AG04450 (cell line): ENCODE data around the gene DIP2C. TPM values are rescaled to one million over a fixed set of nuclear protein-coding genes. Genes with fewer than 3 reads are reported as not detected.

ENCODE experiments used
- CTCF ChIA-PET: fragments of 300-600, 350-600 bp; formaldehyde crosslinking; extraction: SDS; loops from one replicate; lab custom pipeline; 2022; ENCODE audit warnings: antibody characterized with exemption, inconsistent platforms; lab: Charles Lee
- POLR2A ChIA-PET: fragments of 350-600 bp; formaldehyde crosslinking; extraction: SDS; loops from one replicate; lab custom pipeline; 2021; ENCODE audit warnings: antibody characterized with exemption, inconsistent platforms; lab: Yijun Ruan, JAX
- DNase-seq: peaks from one replicate; pipeline ENCODE4 v3.0.0-alpha.2; 2011; ENCODE audit warnings: low read depth, low spot score
- H3K27ac ChIP-seq: one replicate; pipeline ENCODE4 v1.5.1; 2012; ENCODE audit warnings: low read depth, low read length, control low read depth
- H3K27me3 ChIP-seq: one replicate; pipeline ENCODE4 v1.6.0; 2012; ENCODE audit warnings: low read length; ENCODE audit not compliant: control insufficient read depth, insufficient read depth
- H3K4me3 ChIP-seq: 2 replicates; pipeline ENCODE4 v1.5.1; 2011; ENCODE audit warnings: mild to moderate bottlenecking, low read depth, low read length, control low read depth
- H3K9me3 ChIP-seq: 2 replicates; pipeline ENCODE4 v1.5.1; 2012; ENCODE audit warnings: low read length; ENCODE audit not compliant: control insufficient read depth, insufficient read depth
- polyA plus RNA-seq: library from polyadenylated mRNA; depleted of rRNA; stranded (reverse); fragments of >200 nt; gene quantifications from 2 replicates; pipeline ENCODE4 v1.2.3, GENCODE V29; 2011
- TF ChIP-seq, protein P1 (sequence below): IDR thresholded peaks from 2 replicates; pipeline ENCODE4 v1.5.1; 2011; ENCODE audit warnings: low read depth, low read length, control low read depth, inconsistent platforms

The DIP2C gene
- polyA plus RNA-seq, 1 experiment: 9.6 TPM

DNA sequence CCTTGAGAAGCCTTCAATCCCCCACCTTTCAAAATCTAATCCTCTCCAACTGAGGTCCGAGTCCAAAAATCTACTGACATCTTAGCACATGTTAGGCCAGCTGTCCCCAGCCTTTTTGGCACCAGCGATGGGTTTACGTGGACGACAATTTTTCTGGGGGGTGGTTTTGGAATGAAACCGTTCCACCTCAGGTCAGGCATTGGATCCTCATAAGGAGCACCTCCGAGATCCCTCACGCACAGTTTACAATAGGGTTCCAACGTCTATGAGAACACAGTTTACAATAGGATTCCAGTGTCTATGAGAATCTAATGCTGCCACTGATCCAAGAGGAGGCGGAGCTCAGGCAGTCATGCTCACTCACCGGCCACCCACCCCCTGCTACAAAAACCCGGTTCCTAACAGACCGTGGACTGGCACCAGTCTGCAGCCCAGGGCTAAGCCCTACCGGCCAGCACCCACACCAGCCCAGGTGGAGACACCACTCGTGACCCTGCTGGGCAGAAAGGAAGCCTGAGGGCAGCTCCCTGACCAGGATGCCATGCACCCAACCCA lies 107.6 kb downstream of the DIP2C start:
- H3K9me3 ChIP-seq: peaks cover 3% of the 10 kb centered on the region; the same call in 1 of the 2 replicates
- POLR2A ChIA-PET: interaction anchor here (0.6 kb wide), 1 partner anchor 28 kb away, joined by 3 read pairs; no protein-coding TSS in a partner anchor
- no peaks in the 10 kb centered on the region for H3K27me3 ChIP-seq
- peak overlapping the region; percentile 58 for H3K27ac ChIP-seq
- TF ChIP-seq, protein P1, sequence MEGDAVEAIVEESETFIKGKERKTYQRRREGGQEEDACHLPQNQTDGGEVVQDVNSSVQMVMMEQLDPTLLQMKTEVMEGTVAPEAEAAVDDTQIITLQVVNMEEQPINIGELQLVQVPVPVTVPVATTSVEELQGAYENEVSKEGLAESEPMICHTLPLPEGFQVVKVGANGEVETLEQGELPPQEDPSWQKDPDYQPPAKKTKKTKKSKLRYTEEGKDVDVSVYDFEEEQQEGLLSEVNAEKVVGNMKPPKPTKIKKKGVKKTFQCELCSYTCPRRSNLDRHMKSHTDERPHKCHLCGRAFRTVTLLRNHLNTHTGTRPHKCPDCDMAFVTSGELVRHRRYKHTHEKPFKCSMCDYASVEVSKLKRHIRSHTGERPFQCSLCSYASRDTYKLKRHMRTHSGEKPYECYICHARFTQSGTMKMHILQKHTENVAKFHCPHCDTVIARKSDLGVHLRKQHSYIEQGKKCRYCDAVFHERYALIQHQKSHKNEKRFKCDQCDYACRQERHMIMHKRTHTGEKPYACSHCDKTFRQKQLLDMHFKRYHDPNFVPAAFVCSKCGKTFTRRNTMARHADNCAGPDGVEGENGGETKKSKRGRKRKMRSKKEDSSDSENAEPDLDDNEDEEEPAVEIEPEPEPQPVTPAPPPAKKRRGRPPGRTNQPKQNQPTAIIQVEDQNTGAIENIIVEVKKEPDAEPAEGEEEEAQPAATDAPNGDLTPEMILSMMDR: no peak
- no peak overlapping the region for H3K4me3 ChIP-seq
- CTCF ChIA-PET: no interaction called here
- DNase-seq: no peak

DNA sequence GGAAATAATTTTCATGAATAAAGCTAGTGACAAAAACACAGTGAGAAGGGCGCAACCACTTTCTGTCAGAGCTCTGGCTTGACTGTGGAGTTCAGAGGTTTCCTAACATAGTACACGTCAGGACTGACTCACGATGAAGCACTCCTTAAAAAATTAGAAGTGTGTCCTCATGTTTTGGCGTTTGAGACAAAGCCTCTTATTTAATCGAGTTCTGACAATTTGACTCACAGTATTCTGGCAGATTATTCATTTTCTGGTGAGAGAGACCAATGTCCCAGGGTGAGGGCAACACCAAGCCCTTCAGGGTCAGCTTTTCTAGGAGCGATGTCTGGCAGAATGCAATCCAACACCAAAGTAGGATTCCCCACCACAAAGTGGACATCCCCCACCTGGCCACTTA lies 108.7 kb downstream of the DIP2C start:
- TF ChIP-seq, protein P1: no peak
- CTCF ChIA-PET: interaction anchor here (1.0 kb wide), 1 partner anchor 209 kb away, joined by 3 read pairs; no protein-coding TSS in a partner anchor
- Histone ChIP-seq H3K9me3 (peaks cover 3% of the 10 kb centered on the region; the same call in 1 of the 2 replicates), H3K4me3 (no peak overlapping the region), H3K27me3 (no peaks in the 10 kb centered on the region), H3K27ac (peak overlapping the region; percentile 90)
- peak; percentile 70 for DNase-seq
- POLR2A ChIA-PET: interaction anchor here (0.6 kb wide), 1 partner anchor 68 kb away, joined by 11 read pairs; no protein-coding TSS in a partner anchor

DNA sequence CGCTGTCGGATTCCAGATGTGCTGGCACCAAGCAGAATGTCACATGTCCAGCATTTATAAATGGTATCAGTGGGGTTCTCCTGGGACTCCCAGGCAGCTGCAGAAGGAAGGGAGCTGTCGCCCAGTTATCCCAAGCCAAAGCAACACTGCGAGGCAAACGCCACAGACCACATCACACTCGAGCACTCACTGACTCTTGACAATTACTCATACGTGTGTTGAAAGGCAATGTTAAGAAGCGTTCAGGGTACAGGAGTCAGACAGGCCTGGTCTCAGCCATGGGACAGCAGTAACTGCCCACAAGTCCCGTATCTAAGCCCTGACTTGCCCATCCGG lies 113.4 kb downstream of the DIP2C start:
- ChIA-PET CTCF (no interaction called here), POLR2A (no interaction called here)
- H3K9me3 ChIP-seq: peaks cover 3% of the 10 kb centered on the region; the same call in 1 of the 2 replicates
- no peak for DNase-seq
- TF ChIP-seq, protein P1: no peak
- no peaks in the 10 kb centered on the region for H3K27me3 ChIP-seq
- no peak overlapping the region for H3K27ac ChIP-seq
- H3K4me3 ChIP-seq: no peak overlapping the region

DNA sequence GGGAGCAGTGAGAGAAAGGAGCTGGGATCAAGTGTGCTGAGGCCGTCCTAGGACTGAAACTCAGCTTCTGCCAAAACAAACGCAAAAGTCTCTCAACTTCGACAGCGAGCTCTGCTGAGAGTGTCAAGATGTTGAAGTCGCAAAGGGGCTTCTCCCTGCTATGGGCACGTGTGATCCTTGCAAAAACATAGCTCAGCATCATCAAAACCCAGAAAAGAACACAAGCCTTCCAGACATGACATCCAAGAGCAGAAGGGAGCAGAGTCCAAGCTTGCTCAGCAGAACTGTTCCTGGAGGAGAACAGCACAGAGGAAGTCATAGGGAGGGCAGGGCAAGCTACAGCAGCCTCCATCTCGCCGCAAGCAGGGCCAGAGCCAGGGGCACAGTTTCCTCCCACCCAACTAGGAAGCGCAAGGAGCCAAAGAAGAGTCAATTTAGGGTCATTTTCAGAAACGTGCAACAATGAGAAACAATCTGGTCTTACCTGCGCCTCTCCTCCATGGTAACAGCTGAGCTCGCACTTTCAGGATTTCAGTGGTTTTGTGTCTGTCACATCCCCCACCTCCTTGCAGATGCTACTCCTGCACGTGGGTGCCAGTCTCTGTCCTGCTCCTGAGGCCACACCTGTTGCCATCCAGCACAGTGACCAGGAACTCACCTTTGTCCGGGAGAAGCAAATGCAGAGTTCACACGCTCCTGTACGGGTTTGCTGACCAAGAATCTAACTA lies 113.9 kb downstream of the DIP2C start:
- no peak for DNase-seq
- TF ChIP-seq, protein P1: no peak
- POLR2A ChIA-PET: no interaction called here
- no peaks in the 10 kb centered on the region for H3K27me3 ChIP-seq
- no peak overlapping the region for H3K4me3 ChIP-seq
- H3K9me3 ChIP-seq: peaks cover 8% of the 10 kb centered on the region; the same call in 1 of the 2 replicates
- CTCF ChIA-PET: no interaction called here
- no peak overlapping the region for H3K27ac ChIP-seq

DNA sequence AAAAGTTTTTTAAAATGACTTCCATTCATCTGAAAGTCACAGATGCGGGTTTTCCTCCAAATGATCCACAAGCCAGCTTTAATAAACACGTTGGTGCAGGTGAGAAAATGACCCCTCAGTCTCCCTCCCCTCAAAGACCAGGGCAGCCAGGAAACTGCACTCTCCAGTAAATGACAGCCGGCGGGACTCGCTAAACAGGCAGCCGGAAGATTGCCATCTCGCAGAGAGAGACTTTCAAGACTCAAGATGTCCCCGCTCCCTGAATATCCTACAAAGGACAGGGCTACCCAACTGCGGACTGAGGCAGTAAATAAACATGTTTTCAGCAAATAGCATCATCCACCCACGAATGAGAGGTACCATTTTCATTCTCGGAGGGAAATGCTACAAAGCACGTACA lies 116.8 kb downstream of the DIP2C start:
- no peaks in the 10 kb centered on the region for H3K27me3 ChIP-seq
- no peak for DNase-seq
- no peak overlapping the region for H3K4me3 ChIP-seq
- CTCF ChIA-PET: no interaction called here
- POLR2A ChIA-PET: no interaction called here
- peaks cover 18% of the 10 kb centered on the region for H3K9me3 ChIP-seq
- TF ChIP-seq, protein P1: no peak
- H3K27ac ChIP-seq: no peak overlapping the region
